NB4 (cell line): ENCODE data around the gene PURB.

Experiments
- DNase-seq: peaks from one replicate; pipeline ENCODE4 v3.0.0; 2010; ENCODE audit warnings: low read depth
- H3K4me3 ChIP-seq: one replicate; pipeline ENCODE4 v1.5.1; 2011; ENCODE audit warnings: mild to moderate bottlenecking, low read depth, low read length, moderate library complexity
- MYC ChIP-seq: IDR thresholded peaks from 2 replicates; pipeline ENCODE4 v1.6.1; 2011; ENCODE audit warnings: low read depth, low read length
- POLR2A ChIP-seq: IDR thresholded peaks from 2 replicates; pipeline ENCODE4 v1.6.1; 2011; ENCODE audit warnings: mild to moderate bottlenecking; ENCODE audit not compliant: insufficient read length; ENCODE audit errors: extremely low read depth
- TF ChIP-seq, protein P1 (sequence below): IDR thresholded peaks from one replicate; pipeline ENCODE4 v1.5.1; 2012; ENCODE audit warnings: low read depth, low read length
- TF ChIP-seq, protein P2 (sequence below): IDR thresholded peaks from 2 replicates; pipeline ENCODE4 v1.6.1; 2011; ENCODE audit warnings: low read depth, low read length

The PURB gene

DNA sequence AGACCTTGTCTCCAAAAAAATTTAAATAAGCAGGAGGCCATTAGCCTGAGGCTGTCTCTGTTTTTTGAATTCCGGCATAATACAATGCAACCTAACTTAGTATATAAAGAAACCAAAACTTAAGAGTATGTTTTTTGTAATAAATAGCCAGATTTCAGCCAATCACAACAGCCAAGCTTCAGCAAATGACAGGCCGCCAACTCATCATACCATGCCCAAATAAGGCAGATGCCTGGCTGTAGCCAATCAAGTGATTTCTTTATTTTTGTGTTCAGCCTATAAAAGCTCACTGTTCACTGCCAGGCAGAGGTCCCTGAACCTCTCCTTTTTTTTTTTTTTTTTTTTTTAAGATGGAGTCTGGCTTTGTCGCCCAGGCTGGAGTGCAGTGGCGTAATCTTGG, 12.7 kb upstream of the PURB start:
- no peak overlapping the region for H3K4me3 ChIP-seq
- peak; percentile 27 for DNase-seq
- TF ChIP-seq POLR2A (no peak), MYC (no peak)
- TF ChIP-seq, protein P1, sequence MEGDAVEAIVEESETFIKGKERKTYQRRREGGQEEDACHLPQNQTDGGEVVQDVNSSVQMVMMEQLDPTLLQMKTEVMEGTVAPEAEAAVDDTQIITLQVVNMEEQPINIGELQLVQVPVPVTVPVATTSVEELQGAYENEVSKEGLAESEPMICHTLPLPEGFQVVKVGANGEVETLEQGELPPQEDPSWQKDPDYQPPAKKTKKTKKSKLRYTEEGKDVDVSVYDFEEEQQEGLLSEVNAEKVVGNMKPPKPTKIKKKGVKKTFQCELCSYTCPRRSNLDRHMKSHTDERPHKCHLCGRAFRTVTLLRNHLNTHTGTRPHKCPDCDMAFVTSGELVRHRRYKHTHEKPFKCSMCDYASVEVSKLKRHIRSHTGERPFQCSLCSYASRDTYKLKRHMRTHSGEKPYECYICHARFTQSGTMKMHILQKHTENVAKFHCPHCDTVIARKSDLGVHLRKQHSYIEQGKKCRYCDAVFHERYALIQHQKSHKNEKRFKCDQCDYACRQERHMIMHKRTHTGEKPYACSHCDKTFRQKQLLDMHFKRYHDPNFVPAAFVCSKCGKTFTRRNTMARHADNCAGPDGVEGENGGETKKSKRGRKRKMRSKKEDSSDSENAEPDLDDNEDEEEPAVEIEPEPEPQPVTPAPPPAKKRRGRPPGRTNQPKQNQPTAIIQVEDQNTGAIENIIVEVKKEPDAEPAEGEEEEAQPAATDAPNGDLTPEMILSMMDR = no peak
- TF ChIP-seq, protein P2, sequence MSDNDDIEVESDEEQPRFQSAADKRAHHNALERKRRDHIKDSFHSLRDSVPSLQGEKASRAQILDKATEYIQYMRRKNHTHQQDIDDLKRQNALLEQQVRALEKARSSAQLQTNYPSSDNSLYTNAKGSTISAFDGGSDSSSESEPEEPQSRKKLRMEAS = no peak

DNA sequence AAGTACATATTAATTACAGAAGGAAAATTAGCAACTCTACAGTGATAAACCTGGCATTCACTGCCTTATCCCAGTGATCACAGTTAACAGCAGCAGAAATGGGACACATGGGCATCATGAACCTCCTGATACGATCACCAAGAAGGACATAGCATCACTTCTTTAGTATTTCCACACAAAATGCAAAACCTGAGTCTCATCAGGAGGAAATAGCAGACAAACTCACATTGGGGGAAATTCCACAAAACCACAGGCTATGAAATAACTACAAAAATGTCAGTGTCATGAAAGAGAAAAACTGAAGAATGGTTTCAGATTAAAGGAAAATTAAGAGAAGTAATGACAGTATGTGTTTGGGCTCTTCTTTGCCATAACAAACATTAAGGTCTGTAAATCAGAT, 12.0 kb upstream of the PURB start:
- no peak overlapping the region for H3K4me3 ChIP-seq
- no peak for TF ChIP-seq POLR2A
- no peak for TF ChIP-seq MYC
- TF ChIP-seq, protein P1 = no peak
- TF ChIP-seq, protein P2 = no peak
- no peak for DNase-seq

DNA sequence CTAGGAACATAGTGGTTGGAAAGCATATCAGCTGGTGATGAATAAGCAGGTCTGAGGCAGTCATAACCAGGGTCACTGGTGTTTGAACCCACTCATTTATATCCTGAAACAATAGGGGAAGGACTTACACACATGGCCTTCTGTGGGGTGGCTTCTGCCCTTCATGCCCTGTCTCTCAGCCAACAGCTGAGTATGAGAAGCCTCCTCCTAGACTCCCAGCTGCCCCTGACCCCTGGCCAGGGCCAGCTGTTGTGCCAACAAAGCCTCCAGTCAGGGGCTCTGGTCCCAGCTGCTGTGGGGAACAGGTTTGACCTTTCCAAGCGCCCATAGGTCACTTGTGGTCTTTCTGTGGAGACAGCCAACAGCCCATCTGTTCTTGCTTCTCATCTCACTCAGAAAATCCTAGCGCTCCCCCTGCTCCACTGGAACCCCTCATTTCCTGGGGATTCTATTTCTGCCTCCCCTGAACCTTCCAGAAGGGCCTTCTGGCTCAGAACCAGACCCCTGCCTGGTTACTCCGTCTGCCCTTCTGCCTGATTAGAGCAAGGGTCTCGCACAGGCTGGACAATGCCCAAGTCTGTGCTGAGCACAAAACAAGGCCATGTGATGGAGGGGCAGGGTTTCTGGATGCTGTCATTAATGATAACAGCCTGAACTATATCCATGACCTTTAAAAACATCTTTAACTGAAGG, 9.7 kb upstream of the PURB start:
- TF ChIP-seq, protein P2 = no peak
- TF ChIP-seq POLR2A (no peak), MYC (no peak)
- TF ChIP-seq, protein P1 = no peak

DNA sequence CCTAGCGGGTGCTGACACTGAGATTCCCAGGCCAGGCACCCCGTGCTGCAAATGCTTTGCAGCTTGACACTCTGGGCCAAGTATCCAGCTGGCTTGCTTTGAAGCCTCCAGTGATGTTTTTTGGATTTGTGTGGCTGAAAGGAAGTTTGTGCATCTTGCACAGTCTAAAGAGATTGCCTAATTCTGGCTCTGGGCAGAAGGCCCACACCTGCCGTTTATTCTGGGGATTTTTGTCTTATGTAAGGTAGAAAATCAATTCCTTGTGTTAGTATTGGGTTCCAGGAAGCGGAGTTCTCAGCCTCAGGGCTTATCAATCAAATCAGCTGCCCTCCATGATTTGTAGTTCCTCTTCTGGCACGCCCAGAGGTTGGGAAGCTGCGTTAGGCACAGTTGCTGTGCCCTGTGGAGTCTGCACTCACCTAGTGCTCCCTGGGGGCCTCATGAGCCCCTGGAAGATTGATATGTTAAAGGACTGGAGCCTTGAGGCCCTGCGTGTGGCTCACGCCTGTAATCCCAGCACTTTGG, 8.4 kb upstream of the PURB start:
- DNase-seq = no peak
- no peak for TF ChIP-seq MYC
- no peak for TF ChIP-seq POLR2A
- TF ChIP-seq, protein P1 = no peak
- TF ChIP-seq, protein P2 = no peak
- no peak overlapping the region for H3K4me3 ChIP-seq

More for the DNA sequence above, 9.7 kb upstream of the PURB start:
- DNase-seq = no peak
- no peak overlapping the region for H3K4me3 ChIP-seq

DNA sequence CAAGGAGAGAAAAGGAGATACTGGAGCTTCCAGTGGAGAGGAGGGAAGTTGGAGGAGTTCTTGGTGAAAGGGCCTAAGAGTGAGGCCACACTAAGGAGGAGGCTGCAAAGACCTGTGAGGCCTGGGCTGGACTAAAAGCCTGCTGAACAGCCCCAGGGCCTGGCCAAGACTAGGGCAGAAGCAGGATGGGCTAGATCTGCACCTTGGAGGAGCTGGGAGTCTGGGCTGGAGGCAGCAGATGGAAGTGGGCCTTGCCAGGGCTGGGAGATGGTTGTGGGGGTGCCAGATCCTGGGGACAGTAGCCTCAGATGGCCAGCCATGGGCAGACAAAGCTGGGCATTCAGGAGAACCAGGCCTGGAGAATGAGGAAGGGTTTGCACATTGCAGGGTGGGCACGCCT, 6.5 kb upstream of the PURB start:
- TF ChIP-seq, protein P1 = no peak
- TF ChIP-seq, protein P2 = no peak
- TF ChIP-seq MYC (no peak), POLR2A (no peak)
- no peak overlapping the region for H3K4me3 ChIP-seq
- no peak for DNase-seq
